HEK293 (cell line): ENCODE data around the gene KLHL17.

Experiments
- CTCF ChIA-PET: fragments of 350-600 bp; formaldehyde crosslinking; extraction: SDS; loops from one replicate; lab custom pipeline; 2021; ENCODE audit warnings: antibody characterized with exemption; lab: Yijun Ruan, JAX
- POLR2A ChIA-PET: fragments of 300-600 bp; formaldehyde crosslinking; extraction: SDS; loops from one replicate; lab custom pipeline; 2020; ENCODE audit warnings: antibody characterized with exemption, inconsistent platforms; lab: Yijun Ruan, JAX
- H3K27ac ChIP-seq: fragments of 200-500 bp; sonication (Bioruptor generic); 2 replicates; pipeline ENCODE4 v1.5.1; 2014; ENCODE audit warnings: low read depth, low read length, control low read depth, inconsistent platforms; ENCODE audit errors: extremely low read depth
- H3K36me3 ChIP-seq, 2 experiments: fragments of 200-500 bp in 1 of 2; sonication (Bioruptor generic) in 1 of 2; 1 replicate in 1 of 2; 2 replicates in 1 of 2; pipeline ENCODE4 v1.5.1; 2014 to 2017; ENCODE audit warnings: inconsistent platforms in 2 of 2, low read length in 2 of 2; ENCODE audit not compliant: control insufficient read depth in 2 of 2, insufficient read depth in 1 of 2
- H3K4me1 ChIP-seq: fragments of 200-500 bp; sonication (Bioruptor generic); 2 replicates; pipeline ENCODE4 v1.5.1; 2014; ENCODE audit warnings: mild to moderate bottlenecking, low read length, inconsistent platforms; ENCODE audit not compliant: control insufficient read depth, insufficient read depth
- H3K4me3 ChIP-seq: 2 replicates; pipeline ENCODE4 v1.5.1; 2011; ENCODE audit warnings: low read depth, mild to moderate bottlenecking, control low read depth, low read length, moderate library complexity
- H3K9me3 ChIP-seq: fragments of 200-500 bp; sonication (Bioruptor generic); 2 replicates; pipeline ENCODE4 v1.5.1; 2014; ENCODE audit warnings: low read depth, low read length, inconsistent platforms; ENCODE audit not compliant: control insufficient read depth, insufficient read depth
- EGR2 ChIP-seq: fragments of 450-650 bp; formaldehyde crosslinking; IDR thresholded peaks from 2 replicates; pipeline ENCODE4 v1.5.1; 2016; ENCODE audit warnings: low read depth, missing biosample characterization, missing genetic modification characterization
- HOXA7 ChIP-seq: sonication (generic); formaldehyde crosslinking; IDR thresholded peaks from 2 replicates; pipeline ENCODE4 v1.8.1; 2022; ENCODE audit warnings: missing genetic modification reagents, borderline replicate concordance
- KLF1 ChIP-seq: fragments of 450-650 bp; formaldehyde crosslinking; IDR thresholded peaks from 2 replicates; pipeline ENCODE4 v1.5.1; 2016; ENCODE audit warnings: missing biosample characterization, missing genetic modification characterization
- YY2 ChIP-seq: fragments of 450-650 bp; formaldehyde crosslinking; IDR thresholded peaks from 2 replicates; pipeline ENCODE4 v1.5.1; 2016; ENCODE audit warnings: missing biosample characterization, missing genetic modification characterization
- ZBTB20 ChIP-seq: fragments of 450-650 bp; formaldehyde crosslinking; IDR thresholded peaks from 2 replicates; pipeline ENCODE4 v1.5.1; 2016; ENCODE audit warnings: missing biosample characterization, missing genetic modification characterization
- ZBTB8A ChIP-seq: fragments of 450-650 bp; formaldehyde crosslinking; IDR thresholded peaks from 2 replicates; pipeline ENCODE4 v1.5.1; 2016; ENCODE audit warnings: missing biosample characterization, missing genetic modification characterization
- ZIC2 ChIP-seq: fragments of 450-650 bp; formaldehyde crosslinking; IDR thresholded peaks from 2 replicates; pipeline ENCODE4 v1.5.1; 2016; ENCODE audit warnings: missing biosample characterization, missing genetic modification characterization
- ZNF112 ChIP-seq: fragments of 450-650 bp; formaldehyde crosslinking; IDR thresholded peaks from 2 replicates; pipeline ENCODE4 v1.5.0; 2017; ENCODE audit warnings: missing biosample characterization, missing genetic modification characterization
- ZNF48 ChIP-seq: fragments of 450-650 bp; formaldehyde crosslinking; IDR thresholded peaks from 2 replicates; pipeline ENCODE4 v1.5.1; 2016; ENCODE audit warnings: missing biosample characterization, missing genetic modification characterization
- ZNF600 ChIP-seq: fragments of 450-650 bp; formaldehyde crosslinking; IDR thresholded peaks from 2 replicates; pipeline ENCODE4 v1.5.1; 2016; ENCODE audit warnings: missing biosample characterization, missing genetic modification characterization
- ZNF76 ChIP-seq: fragments of 450-650 bp; formaldehyde crosslinking; IDR thresholded peaks from 2 replicates; pipeline ENCODE4; 2016; ENCODE audit warnings: low read depth, missing biosample characterization, missing genetic modification characterization, borderline replicate concordance
- ZNF791 ChIP-seq: fragments of 450-650 bp; formaldehyde crosslinking; IDR thresholded peaks from 2 replicates; pipeline ENCODE4 v1.5.1; 2016; ENCODE audit warnings: missing biosample characterization, missing genetic modification characterization
- ZNF830 ChIP-seq: fragments of 450-650 bp; IDR thresholded peaks from 2 replicates; pipeline ENCODE4 v1.5.0; 2018; ENCODE audit warnings: missing biosample characterization, missing genetic modification characterization, low read depth, mild to moderate bottlenecking, moderate library complexity
- ZSCAN30 ChIP-seq: fragments of 450-650 bp; IDR thresholded peaks from 2 replicates; pipeline ENCODE4 v1.5.1; 2018; ENCODE audit warnings: missing biosample characterization, mild to moderate bottlenecking, missing genetic modification characterization, moderate library complexity
- TF ChIP-seq, protein P1 (sequence below): fragments of 450-650 bp; formaldehyde crosslinking; IDR thresholded peaks from 2 replicates; pipeline ENCODE4 v1.5.1; 2016; ENCODE audit warnings: missing biosample characterization, missing genetic modification characterization
- TF ChIP-seq, protein P2 (sequence below): fragments of 450-650 bp; formaldehyde crosslinking; IDR thresholded peaks from 2 replicates; pipeline ENCODE4 v1.5.1; 2016; ENCODE audit warnings: missing biosample characterization, missing genetic modification characterization
- TF ChIP-seq, protein P3 (sequence below): fragments of 450-650 bp; formaldehyde crosslinking; IDR thresholded peaks from 2 replicates; pipeline ENCODE4 v1.5.1; 2016; ENCODE audit warnings: missing biosample characterization, missing genetic modification characterization
- TF ChIP-seq, protein P4 (sequence below): fragments of 450-650 bp; formaldehyde crosslinking; optimal IDR thresholded peaks from 2 replicates; pipeline ENCODE3; 2016; ENCODE audit warnings: missing biosample characterization, mild to moderate bottlenecking, missing genetic modification characterization
- TF ChIP-seq, protein P5 (sequence below): fragments of 450-650 bp; formaldehyde crosslinking; IDR thresholded peaks from 2 replicates; pipeline ENCODE4 v1.5.1; 2016; ENCODE audit warnings: missing biosample characterization, missing genetic modification characterization

KLHL17 gene

DNA sequence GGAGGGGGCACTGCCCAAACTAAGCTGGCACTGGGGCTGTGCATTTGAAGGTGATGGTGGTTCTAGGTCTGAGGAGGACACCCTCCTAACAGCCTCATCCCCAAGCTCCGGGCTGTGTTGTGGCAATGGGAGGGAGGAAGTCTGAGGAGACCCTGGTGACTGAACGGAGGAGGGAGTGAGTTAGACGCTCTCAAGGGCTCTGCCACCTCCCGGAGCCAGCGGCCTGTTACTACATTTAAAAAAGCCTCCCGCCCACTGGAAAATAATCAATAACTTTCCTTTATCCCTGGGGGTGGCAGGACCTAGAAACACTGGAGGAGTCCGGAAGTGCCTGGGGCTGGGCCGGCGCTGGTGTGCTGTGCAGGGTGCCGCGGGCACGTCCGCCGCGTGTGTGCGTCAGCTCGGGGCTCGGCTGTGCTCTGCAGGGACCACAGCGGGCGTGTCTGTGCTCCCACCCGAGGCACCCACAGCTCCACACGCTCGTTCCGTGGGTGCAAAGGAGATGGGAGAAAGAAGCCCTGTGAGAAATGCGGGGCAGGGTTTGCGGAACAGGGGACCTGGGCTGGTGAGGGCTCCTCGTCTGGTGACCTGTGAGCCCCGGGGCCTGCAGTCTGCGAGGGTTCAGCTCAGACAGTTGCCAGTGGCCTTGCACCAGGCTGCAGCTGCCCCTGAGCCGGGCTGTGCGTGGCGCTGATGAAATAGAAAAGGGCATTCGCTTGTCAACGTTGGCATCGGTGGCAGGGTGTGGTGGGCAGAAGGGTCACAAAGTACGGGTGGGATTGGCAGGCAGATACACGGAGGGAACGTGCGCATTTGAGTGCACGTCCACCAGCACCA lies 31.3 kb upstream of the KLHL17 start (continued):
- TF ChIP-seq, protein P1, sequence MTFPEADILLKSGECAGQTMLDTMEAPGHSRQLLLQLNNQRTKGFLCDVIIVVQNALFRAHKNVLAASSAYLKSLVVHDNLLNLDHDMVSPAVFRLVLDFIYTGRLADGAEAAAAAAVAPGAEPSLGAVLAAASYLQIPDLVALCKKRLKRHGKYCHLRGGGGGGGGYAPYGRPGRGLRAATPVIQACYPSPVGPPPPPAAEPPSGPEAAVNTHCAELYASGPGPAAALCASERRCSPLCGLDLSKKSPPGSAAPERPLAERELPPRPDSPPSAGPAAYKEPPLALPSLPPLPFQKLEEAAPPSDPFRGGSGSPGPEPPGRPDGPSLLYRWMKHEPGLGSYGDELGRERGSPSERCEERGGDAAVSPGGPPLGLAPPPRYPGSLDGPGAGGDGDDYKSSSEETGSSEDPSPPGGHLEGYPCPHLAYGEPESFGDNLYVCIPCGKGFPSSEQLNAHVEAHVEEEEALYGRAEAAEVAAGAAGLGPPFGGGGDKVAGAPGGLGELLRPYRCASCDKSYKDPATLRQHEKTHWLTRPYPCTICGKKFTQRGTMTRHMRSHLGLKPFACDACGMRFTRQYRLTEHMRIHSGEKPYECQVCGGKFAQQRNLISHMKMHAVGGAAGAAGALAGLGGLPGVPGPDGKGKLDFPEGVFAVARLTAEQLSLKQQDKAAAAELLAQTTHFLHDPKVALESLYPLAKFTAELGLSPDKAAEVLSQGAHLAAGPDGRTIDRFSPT (tag by site-specific recombination) = peak; percentile 35; the same call in 1 of the 2 replicates
- TF ChIP-seq ZNF830 = no peak
- TF ChIP-seq ZSCAN30 (tag by site-specific recombination) = no peak
- peak; percentile 67; the same call in 1 of the 2 replicates for TF ChIP-seq ZBTB8A
- TF ChIP-seq, protein P2, sequence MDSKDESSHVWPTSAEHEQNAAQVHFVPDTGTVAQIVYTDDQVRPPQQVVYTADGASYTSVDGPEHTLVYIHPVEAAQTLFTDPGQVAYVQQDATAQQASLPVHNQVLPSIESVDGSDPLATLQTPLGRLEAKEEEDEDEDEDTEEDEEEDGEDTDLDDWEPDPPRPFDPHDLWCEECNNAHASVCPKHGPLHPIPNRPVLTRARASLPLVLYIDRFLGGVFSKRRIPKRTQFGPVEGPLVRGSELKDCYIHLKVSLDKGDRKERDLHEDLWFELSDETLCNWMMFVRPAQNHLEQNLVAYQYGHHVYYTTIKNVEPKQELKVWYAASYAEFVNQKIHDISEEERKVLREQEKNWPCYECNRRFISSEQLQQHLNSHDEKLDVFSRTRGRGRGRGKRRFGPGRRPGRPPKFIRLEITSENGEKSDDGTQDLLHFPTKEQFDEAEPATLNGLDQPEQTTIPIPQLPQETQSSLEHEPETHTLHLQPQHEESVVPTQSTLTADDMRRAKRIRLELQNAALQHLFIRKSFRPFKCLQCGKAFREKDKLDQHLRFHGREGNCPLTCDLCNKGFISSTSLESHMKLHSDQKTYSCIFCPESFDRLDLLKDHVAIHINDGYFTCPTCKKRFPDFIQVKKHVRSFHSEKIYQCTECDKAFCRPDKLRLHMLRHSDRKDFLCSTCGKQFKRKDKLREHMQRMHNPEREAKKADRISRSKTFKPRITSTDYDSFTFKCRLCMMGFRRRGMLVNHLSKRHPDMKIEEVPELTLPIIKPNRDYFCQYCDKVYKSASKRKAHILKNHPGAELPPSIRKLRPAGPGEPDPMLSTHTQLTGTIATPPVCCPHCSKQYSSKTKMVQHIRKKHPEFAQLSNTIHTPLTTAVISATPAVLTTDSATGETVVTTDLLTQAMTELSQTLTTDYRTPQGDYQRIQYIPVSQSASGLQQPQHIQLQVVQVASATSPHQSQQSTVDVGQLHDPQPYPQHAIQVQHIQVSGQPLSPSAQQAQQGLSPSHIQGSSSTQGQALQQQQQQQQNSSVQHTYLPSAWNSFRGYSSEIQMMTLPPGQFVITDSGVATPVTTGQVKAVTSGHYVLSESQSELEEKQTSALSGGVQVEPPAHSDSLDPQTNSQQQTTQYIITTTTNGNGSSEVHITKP (tag by site-specific recombination) = no peak
- peak; percentile 62; the same call in 1 of the 2 replicates for TF ChIP-seq ZNF600 (tag by site-specific recombination)
- TF ChIP-seq, protein P3, sequence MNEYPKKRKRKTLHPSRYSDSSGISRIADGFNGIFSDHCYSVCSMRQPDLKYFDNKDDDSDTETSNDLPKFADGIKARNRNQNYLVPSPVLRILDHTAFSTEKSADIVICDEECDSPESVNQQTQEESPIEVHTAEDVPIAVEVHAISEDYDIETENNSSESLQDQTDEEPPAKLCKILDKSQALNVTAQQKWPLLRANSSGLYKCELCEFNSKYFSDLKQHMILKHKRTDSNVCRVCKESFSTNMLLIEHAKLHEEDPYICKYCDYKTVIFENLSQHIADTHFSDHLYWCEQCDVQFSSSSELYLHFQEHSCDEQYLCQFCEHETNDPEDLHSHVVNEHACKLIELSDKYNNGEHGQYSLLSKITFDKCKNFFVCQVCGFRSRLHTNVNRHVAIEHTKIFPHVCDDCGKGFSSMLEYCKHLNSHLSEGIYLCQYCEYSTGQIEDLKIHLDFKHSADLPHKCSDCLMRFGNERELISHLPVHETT (tag by site-specific recombination) = no peak
- no peak for TF ChIP-seq ZBTB20
- TF ChIP-seq ZIC2 (tag by site-specific recombination) = no peak
- TF ChIP-seq ZNF48 (tag by site-specific recombination) = no peak
- no peak for TF ChIP-seq YY2 (tag by site-specific recombination)
- no peak for TF ChIP-seq ZNF791 (tag by site-specific recombination)
- TF ChIP-seq EGR2 (tag by site-specific recombination) = peak; percentile 17; the same call in 1 of the 2 replicates

DNA sequence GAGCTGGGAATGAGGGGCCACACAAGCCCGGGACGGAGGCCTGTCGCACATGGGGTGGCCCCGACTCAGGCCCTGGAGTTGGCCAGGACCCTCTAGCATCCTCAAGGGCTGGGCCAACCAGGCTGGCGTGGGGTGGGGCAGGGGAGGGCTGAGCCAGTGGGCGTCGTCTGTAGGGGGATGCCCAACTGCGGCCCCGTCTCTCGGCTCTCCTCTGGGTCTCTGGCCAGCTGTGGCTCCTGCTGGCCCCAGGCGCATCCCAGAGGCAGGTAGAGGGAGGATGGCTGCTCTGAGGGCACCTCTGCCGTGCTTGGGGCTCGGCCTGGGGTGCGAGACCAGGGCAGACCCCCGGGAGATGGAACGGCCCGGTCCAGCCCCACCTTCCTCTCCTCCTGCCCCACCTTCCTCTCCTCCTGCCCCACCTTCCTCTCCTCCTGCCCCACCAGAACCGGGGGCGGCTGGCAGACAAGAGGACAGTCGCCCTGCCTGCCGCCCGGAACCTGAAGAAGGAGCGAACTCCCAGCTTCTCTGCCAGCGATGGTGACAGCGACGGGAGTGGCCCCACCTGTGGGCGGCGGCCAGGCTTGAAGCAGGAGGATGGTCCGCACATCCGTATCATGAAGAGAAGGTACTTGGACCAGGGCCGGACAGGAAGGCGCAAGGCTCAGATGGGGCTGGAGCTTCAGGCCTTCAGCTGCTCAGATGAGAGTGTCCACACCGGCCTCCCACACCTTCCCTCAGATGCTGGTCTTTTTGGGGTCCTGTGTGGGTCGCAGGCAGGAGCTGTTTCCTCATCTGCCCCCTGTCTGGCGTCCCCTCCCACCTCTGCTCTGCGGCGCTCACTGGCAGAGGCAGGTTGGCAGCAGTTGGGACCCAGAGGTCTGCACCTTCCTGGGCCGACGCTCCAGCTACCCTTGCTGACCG lies 30.4 kb upstream of the KLHL17 start:
- Histone ChIP-seq H3K9me3 (no peaks in the 10 kb centered on the region), H3K36me3 (peaks cover 0 to 65% of the 10 kb centered on the region in 2 experiments; a peak in 1 of 3 replicates), H3K4me1 (peaks cover 18% of the 10 kb centered on the region), H3K27ac (peak overlapping the region; percentile 25; the same call in 1 of the 2 replicates), H3K4me3 (no peak overlapping the region)
- POLR2A ChIA-PET = interaction anchor here (0.8 to 6.5 kb wide), 4 partner anchors 10 to 26 kb away, joined by 3 to 111 read pairs (median 9); no protein-coding TSS in a partner anchor
- CTCF ChIA-PET = interaction anchor here (1.0 to 2.7 kb wide), 5 partner anchors 9 to 25 kb away, joined by 3 to 16 read pairs (median 3); no protein-coding TSS in a partner anchor
- TF ChIP-seq KLF1 (tag by site-specific recombination) (peak; percentile 90), HOXA7 (CRISPR knock-in tag) (no peak), ZNF76 (tag by site-specific recombination) (no peak), ZNF112 (no peak), ZNF600 (tag by site-specific recombination) (peak; percentile 92)
- TF ChIP-seq, protein P4, sequence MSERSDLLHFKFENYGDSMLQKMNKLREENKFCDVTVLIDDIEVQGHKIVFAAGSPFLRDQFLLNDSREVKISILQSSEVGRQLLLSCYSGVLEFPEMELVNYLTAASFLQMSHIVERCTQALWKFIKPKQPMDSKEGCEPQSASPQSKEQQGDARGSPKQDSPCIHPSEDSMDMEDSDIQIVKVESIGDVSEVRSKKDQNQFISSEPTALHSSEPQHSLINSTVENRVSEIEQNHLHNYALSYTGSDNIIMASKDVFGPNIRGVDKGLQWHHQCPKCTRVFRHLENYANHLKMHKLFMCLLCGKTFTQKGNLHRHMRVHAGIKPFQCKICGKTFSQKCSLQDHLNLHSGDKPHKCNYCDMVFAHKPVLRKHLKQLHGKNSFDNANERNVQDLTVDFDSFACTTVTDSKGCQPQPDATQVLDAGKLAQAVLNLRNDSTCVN (tag by site-specific recombination) = peak; percentile 9
- TF ChIP-seq, protein P2 (tag by site-specific recombination) = peak; percentile 83
- TF ChIP-seq, protein P5, sequence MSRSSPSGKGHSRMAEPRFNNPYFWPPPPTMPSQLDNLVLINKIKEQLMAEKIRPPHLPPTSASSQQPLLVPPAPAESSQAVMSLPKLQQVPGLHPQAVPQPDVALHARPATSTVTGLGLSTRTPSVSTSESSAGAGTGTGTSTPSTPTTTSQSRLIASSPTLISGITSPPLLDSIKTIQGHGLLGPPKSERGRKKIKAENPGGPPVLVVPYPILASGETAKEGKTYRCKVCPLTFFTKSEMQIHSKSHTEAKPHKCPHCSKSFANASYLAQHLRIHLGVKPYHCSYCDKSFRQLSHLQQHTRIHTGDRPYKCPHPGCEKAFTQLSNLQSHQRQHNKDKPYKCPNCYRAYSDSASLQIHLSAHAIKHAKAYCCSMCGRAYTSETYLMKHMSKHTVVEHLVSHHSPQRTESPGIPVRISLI (tag by site-specific recombination) = no peak
